ENCODE data around the gene PNPLA3. TPM values are rescaled to one million over a fixed set of nuclear protein-coding genes. Genes with fewer than 3 reads are reported as not detected.

PNPLA3 gene
- total RNA-seq, 1 donor from 2014 or later = 18.3 TPM

- H3K9me3 Mint-ChIP-seq (ENCODE audit: unreplicated experiment) = no peaks in the 10 kb centered on the region
- H3K4me3 Mint-ChIP-seq (ENCODE audit: unreplicated experiment) = no peak overlapping the region
- DNase-seq (ENCODE audit: low spot score) = no peak
- H3K27me3 Mint-ChIP-seq (ENCODE audit: unreplicated experiment) = peaks cover 2% of the 10 kb centered on the region
- no peak for TF ChIP-seq CTCF (IDR thresholded peaks at IDR 0.05; ENCODE audit: unreplicated experiment)
- no peaks in the 10 kb centered on the region for H3K4me1 Mint-ChIP-seq (ENCODE audit: unreplicated experiment)
- H3K27ac Mint-ChIP-seq (ENCODE audit: unreplicated experiment) = no peak overlapping the region
- H3K36me3 Mint-ChIP-seq (ENCODE audit: low read depth, unreplicated experiment) = no peaks in the 10 kb centered on the region
Measured at GRCh38 chr22:43893266-43893665, 30.3 kb upstream of the PNPLA3 start.

GRCh38 chr22:43894122-43894521, 29.5 kb upstream of the PNPLA3 start:
- no peak for DNase-seq (ENCODE audit: low spot score)
- no peaks in the 10 kb centered on the region for H3K9me3 Mint-ChIP-seq (ENCODE audit: unreplicated experiment)
- H3K27me3 Mint-ChIP-seq (ENCODE audit: unreplicated experiment) = peaks cover 2% of the 10 kb centered on the region
- no peaks in the 10 kb centered on the region for H3K36me3 Mint-ChIP-seq (ENCODE audit: low read depth, unreplicated experiment)
- H3K27ac Mint-ChIP-seq (ENCODE audit: unreplicated experiment) = no peak overlapping the region
- H3K4me1 Mint-ChIP-seq (ENCODE audit: unreplicated experiment) = no peaks in the 10 kb centered on the region
- no peak overlapping the region for H3K4me3 Mint-ChIP-seq (ENCODE audit: unreplicated experiment)
- no peak for TF ChIP-seq CTCF (IDR thresholded peaks at IDR 0.05; ENCODE audit: unreplicated experiment)

- Mint-ChIP-seq H3K9me3 (ENCODE audit: unreplicated experiment) (no peaks in the 10 kb centered on the region), H3K27me3 (ENCODE audit: unreplicated experiment) (peaks cover 2% of the 10 kb centered on the region), H3K4me3 (ENCODE audit: unreplicated experiment) (no peak overlapping the region)
Measured at GRCh38 chr22:43895986-43896645, 27.5 kb upstream of the PNPLA3 start.

GRCh38 chr22:43897751-43898261, 25.8 kb upstream of the PNPLA3 start:
- Mint-ChIP-seq H3K27me3 (ENCODE audit: unreplicated experiment) (peaks cover 2% of the 10 kb centered on the region), H3K9me3 (ENCODE audit: unreplicated experiment) (no peaks in the 10 kb centered on the region), H3K4me1 (ENCODE audit: unreplicated experiment) (no peaks in the 10 kb centered on the region), H3K4me3 (ENCODE audit: unreplicated experiment) (no peak overlapping the region), H3K27ac (ENCODE audit: unreplicated experiment) (no peak overlapping the region), H3K36me3 (ENCODE audit: low read depth, unreplicated experiment) (no peaks in the 10 kb centered on the region)
- TF ChIP-seq CTCF (IDR thresholded peaks at IDR 0.05; ENCODE audit: unreplicated experiment) = no peak
- no peak for DNase-seq (ENCODE audit: low spot score)

More at GRCh38 chr22:43895986-43896645, 27.5 kb upstream of the PNPLA3 start:
- Mint-ChIP-seq H3K36me3 (ENCODE audit: low read depth, unreplicated experiment) (no peaks in the 10 kb centered on the region), H3K4me1 (ENCODE audit: unreplicated experiment) (no peaks in the 10 kb centered on the region), H3K27ac (ENCODE audit: unreplicated experiment) (no peak overlapping the region)
- no peak for TF ChIP-seq CTCF (IDR thresholded peaks at IDR 0.05; ENCODE audit: unreplicated experiment)
- DNase-seq (ENCODE audit: low spot score) = no peak

GRCh38 chr22:43900206-43900605, 23.4 kb upstream of the PNPLA3 start:
- Mint-ChIP-seq H3K4me1 (ENCODE audit: unreplicated experiment) (no peaks in the 10 kb centered on the region), H3K27me3 (ENCODE audit: unreplicated experiment) (peaks cover 4% of the 10 kb centered on the region), H3K27ac (ENCODE audit: unreplicated experiment) (no peak overlapping the region), H3K9me3 (ENCODE audit: unreplicated experiment) (no peaks in the 10 kb centered on the region), H3K4me3 (ENCODE audit: unreplicated experiment) (no peak overlapping the region), H3K36me3 (ENCODE audit: low read depth, unreplicated experiment) (no peaks in the 10 kb centered on the region)
- TF ChIP-seq CTCF (IDR thresholded peaks at IDR 0.05; ENCODE audit: unreplicated experiment) = no peak
- DNase-seq (ENCODE audit: low spot score) = no peak
